ENCODE results near the gene RAB40A. TPM values are rescaled to one million over a fixed set of nuclear protein-coding genes. Genes with fewer than 3 reads are reported as not detected.
"Not testable (repeated sequence)": the region's sequence is repeated elsewhere in the genome, so short reads cannot be mapped to it uniquely, and the experiment has no call there.

Gene RAB40A
- total and polyA plus RNA-seq, 4 donors, result 0.03 to 0.33 (median 0.07) TPM

DNA sequence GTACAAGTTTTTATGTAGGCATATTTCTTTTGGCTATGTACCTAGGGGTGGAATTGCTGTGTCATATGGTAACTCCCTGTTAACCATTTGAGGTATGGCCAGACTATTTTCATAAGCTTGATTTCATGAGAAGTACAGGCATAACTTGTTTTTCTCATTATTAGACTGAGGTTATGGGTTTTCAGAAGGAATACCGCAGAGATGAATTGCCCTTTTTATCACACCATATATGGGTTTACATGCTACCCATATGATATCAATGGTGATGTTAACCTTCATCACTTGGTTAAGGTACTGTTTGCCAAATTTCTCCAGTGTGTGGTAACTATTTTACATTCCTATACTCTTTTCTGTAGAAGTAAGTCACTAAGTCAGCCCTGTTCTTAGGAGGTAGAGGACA is 23.5 kb downstream of the RAB40A start:
- no peaks in the 10 kb centered on the region for H3K27me3 ChIP-seq (ENCODE audit: control insufficient read depth in 4 of 4, insufficient read depth in 4 of 4, low read length in 3 of 4)
- H3K27ac ChIP-seq (ENCODE audit: low read depth in 1 of 2, low read length in 2 of 2), result no peak overlapping the region
- 98% methylated on average over 1 of the region's 1 CpG for WGBS
- DNase-seq (ENCODE audit: low spot score), result no peak
- peaks cover 0 to 2% (median 0%) of the 10 kb centered on the region in 4 donors for H3K9me3 ChIP-seq (ENCODE audit: control insufficient read depth in 4 of 4, low read length in 3 of 4)
- H3K4me1 ChIP-seq (ENCODE audit: control insufficient read depth in 4 of 4, insufficient read depth in 4 of 4, low read length in 3 of 4), result peaks cover 0 to 2% (median 0%) of the 10 kb centered on the region in 4 donors
- TF ChIP-seq YY1 (IDR thresholded peaks at IDR 0.05), result no peak
- no peak for TF ChIP-seq GABPA (IDR thresholded peaks at IDR 0.05 in 1 of 2, conservative IDR thresholded peaks at IDR 0.05 in 1 of 2)
- no peak for TF ChIP-seq ATF3 (IDR thresholded peaks at IDR 0.05)
- TF ChIP-seq, protein P1, sequence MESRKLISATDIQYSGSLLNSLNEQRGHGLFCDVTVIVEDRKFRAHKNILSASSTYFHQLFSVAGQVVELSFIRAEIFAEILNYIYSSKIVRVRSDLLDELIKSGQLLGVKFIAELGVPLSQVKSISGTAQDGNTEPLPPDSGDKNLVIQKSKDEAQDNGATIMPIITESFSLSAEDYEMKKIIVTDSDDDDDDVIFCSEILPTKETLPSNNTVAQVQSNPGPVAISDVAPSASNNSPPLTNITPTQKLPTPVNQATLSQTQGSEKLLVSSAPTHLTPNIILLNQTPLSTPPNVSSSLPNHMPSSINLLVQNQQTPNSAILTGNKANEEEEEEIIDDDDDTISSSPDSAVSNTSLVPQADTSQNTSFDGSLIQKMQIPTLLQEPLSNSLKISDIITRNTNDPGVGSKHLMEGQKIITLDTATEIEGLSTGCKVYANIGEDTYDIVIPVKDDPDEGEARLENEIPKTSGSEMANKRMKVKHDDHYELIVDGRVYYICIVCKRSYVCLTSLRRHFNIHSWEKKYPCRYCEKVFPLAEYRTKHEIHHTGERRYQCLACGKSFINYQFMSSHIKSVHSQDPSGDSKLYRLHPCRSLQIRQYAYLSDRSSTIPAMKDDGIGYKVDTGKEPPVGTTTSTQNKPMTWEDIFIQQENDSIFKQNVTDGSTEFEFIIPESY (IDR thresholded peaks at IDR 0.05), result no peak
- TF ChIP-seq HNF4A (conservative IDR thresholded peaks at IDR 0.05), result no peak
- no peak for TF ChIP-seq RAD21 (IDR thresholded peaks at IDR 0.05)
- no peak overlapping the region for H3K4me3 ChIP-seq (ENCODE audit: low read depth in 1 of 3, low read length in 3 of 3)
- H3K9ac ChIP-seq (ENCODE audit: low read depth in 1 of 2, low read length in 2 of 2), result no peak overlapping the region
- H3K36me3 ChIP-seq (ENCODE audit: control insufficient read depth in 4 of 4, insufficient read depth in 3 of 4, low read depth in 1 of 4, low read length in 3 of 4), result no peaks in the 10 kb centered on the region

- not testable (repeated sequence) for H3K9me3 ChIP-seq (ENCODE audit: control insufficient read depth in 4 of 4, low read length in 3 of 4); H3K4me1 ChIP-seq (ENCODE audit: control insufficient read depth in 4 of 4, insufficient read depth in 4 of 4, low read length in 3 of 4); H3K27me3 ChIP-seq (ENCODE audit: control insufficient read depth in 4 of 4, insufficient read depth in 4 of 4, low read length in 3 of 4); H3K9ac ChIP-seq (ENCODE audit: low read depth in 1 of 2, low read length in 2 of 2); H3K36me3 ChIP-seq (ENCODE audit: control insufficient read depth in 4 of 4, insufficient read depth in 3 of 4, low read depth in 1 of 4, low read length in 3 of 4); H3K27ac ChIP-seq (ENCODE audit: low read depth in 1 of 2, low read length in 2 of 2); H3K4me3 ChIP-seq (ENCODE audit: low read depth in 1 of 3, low read length in 3 of 3); DNase-seq (ENCODE audit: low spot score)
- 91% methylated on average over 3 of the region's 3 CpGs for WGBS
Observed at GRCh38 chrX:103493578-103493977, 25.7 kb downstream of the RAB40A start.

GRCh38 chrX:103489733-103490132 is 29.6 kb downstream of the RAB40A start:
- not testable (repeated sequence) for H3K9me3 ChIP-seq (ENCODE audit: control insufficient read depth in 4 of 4, low read length in 3 of 4); H3K36me3 ChIP-seq (ENCODE audit: control insufficient read depth in 4 of 4, insufficient read depth in 3 of 4, low read depth in 1 of 4, low read length in 3 of 4); H3K27ac ChIP-seq (ENCODE audit: low read depth in 1 of 2, low read length in 2 of 2); H3K9ac ChIP-seq (ENCODE audit: low read depth in 1 of 2, low read length in 2 of 2); H3K4me3 ChIP-seq (ENCODE audit: low read depth in 1 of 3, low read length in 3 of 3); H3K27me3 ChIP-seq (ENCODE audit: control insufficient read depth in 4 of 4, insufficient read depth in 4 of 4, low read length in 3 of 4); H3K4me1 ChIP-seq (ENCODE audit: control insufficient read depth in 4 of 4, insufficient read depth in 4 of 4, low read length in 3 of 4)
- WGBS, result 28% methylated on average over 3 of the region's 4 CpGs
- TF ChIP-seq, protein P2, sequence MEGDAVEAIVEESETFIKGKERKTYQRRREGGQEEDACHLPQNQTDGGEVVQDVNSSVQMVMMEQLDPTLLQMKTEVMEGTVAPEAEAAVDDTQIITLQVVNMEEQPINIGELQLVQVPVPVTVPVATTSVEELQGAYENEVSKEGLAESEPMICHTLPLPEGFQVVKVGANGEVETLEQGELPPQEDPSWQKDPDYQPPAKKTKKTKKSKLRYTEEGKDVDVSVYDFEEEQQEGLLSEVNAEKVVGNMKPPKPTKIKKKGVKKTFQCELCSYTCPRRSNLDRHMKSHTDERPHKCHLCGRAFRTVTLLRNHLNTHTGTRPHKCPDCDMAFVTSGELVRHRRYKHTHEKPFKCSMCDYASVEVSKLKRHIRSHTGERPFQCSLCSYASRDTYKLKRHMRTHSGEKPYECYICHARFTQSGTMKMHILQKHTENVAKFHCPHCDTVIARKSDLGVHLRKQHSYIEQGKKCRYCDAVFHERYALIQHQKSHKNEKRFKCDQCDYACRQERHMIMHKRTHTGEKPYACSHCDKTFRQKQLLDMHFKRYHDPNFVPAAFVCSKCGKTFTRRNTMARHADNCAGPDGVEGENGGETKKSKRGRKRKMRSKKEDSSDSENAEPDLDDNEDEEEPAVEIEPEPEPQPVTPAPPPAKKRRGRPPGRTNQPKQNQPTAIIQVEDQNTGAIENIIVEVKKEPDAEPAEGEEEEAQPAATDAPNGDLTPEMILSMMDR (IDR thresholded peaks at IDR 0.05; ENCODE audit: low read depth, low read length, missing input control), result peak; percentile 27
- TF ChIP-seq RAD21 (IDR thresholded peaks at IDR 0.05), result peak; percentile 30 to 70
- peak; percentile 55 for DNase-seq (ENCODE audit: low spot score)

DNA sequence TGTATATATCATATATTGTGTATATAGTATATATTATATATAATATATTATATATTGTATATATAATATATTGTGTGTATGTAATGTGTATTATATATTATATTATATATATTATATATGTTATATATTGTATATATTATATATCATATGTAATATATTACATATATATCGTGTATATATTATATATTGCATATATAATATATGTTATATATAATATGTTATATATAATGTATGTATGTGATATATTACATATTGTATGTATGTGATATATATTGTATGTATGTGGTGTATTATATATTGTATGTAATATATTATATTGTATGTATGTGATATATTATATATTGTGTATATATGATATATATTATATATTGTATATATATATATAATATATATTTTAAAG is 30.5 kb downstream of the RAB40A start:
- Histone ChIP-seq H3K9me3 (ENCODE audit: control insufficient read depth in 4 of 4, low read length in 3 of 4) (no peaks in the 10 kb centered on the region), H3K27me3 (ENCODE audit: control insufficient read depth in 4 of 4, insufficient read depth in 4 of 4, low read length in 3 of 4) (no peaks in the 10 kb centered on the region), H3K36me3 (ENCODE audit: control insufficient read depth in 4 of 4, insufficient read depth in 3 of 4, low read depth in 1 of 4, low read length in 3 of 4) (no peaks in the 10 kb centered on the region), H3K4me1 (ENCODE audit: control insufficient read depth in 4 of 4, insufficient read depth in 4 of 4, low read length in 3 of 4) (peaks cover 0 to 2% (median 0%) of the 10 kb centered on the region in 4 donors), H3K9ac (ENCODE audit: low read depth in 1 of 2, low read length in 2 of 2) (no peak overlapping the region), H3K27ac (ENCODE audit: low read depth in 1 of 2, low read length in 2 of 2) (no peak overlapping the region), H3K4me3 (ENCODE audit: low read depth in 1 of 3, low read length in 3 of 3) (no peak overlapping the region)
- DNase-seq (ENCODE audit: low spot score), result no peak
- 20% methylated on average over 1 of the region's 1 CpG for WGBS
- TF ChIP-seq, protein P3, sequence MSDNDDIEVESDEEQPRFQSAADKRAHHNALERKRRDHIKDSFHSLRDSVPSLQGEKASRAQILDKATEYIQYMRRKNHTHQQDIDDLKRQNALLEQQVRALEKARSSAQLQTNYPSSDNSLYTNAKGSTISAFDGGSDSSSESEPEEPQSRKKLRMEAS (IDR thresholded peaks at IDR 0.05), result no peak
- TF ChIP-seq TAF1 (conservative IDR thresholded peaks at IDR 0.05) (no peak), FOXA2 (IDR thresholded peaks at IDR 0.05) (no peak), EGR1 (IDR thresholded peaks at IDR 0.05; ENCODE audit: low read depth in 2 of 2) (no peak), YY1 (IDR thresholded peaks at IDR 0.05) (no peak), NR2F2 (IDR thresholded peaks at IDR 0.05) (no peak), HNF4A (conservative IDR thresholded peaks at IDR 0.05) (no peak), HNF4G (IDR thresholded peaks at IDR 0.05) (no peak), RAD21 (IDR thresholded peaks at IDR 0.05) (no peak)
- TF ChIP-seq, protein P2 (IDR thresholded peaks at IDR 0.05; ENCODE audit: low read depth, low read length, missing input control), result no peak
- TF ChIP-seq, protein P1 (IDR thresholded peaks at IDR 0.05), result no peak

Measured in liver (tissue), 9 donors.